Esophagus muscularis mucosa (tissue), 4 donors: ENCODE data around the gene EPPIN.
"Not testable (repeated sequence)": the region's sequence is repeated elsewhere in the genome, so short reads cannot be mapped to it uniquely, and the experiment has no call there.

ENCODE experiments used
- EP300 ChIP-seq: sonication (generic); formaldehyde crosslinking; IDR thresholded peaks from one replicate; pipeline ENCODE4 v1.6.1; 2017; ENCODE audit warnings: antibody characterized with exemption
- POLR2A ChIP-seq: fragments of 450-650 bp; IDR thresholded peaks from one replicate; pipeline ENCODE4 v1.6.1; 2017; ENCODE audit warnings: antibody characterized with exemption, moderate library complexity, mild to moderate bottlenecking, low read depth
- POLR2AphosphoS5 ChIP-seq, 2 donors: sonication (generic); formaldehyde crosslinking; IDR thresholded peaks; one replicate each; pipeline ENCODE4 v1.6.1; 2017; ENCODE audit warnings: antibody characterized with exemption in 2 of 2
- TF ChIP-seq, protein P1 (sequence below), 3 experiments: fragments of 200-600 bp in 2 of 3; fragments of 450-650 bp in 1 of 3; sonication (generic) in 2 of 3; IDR thresholded peaks; one replicate each; pipeline ENCODE4 v1.5.1; 2017 to 2019; ENCODE audit warnings: antibody characterized with exemption in 3 of 3, mild to moderate bottlenecking in 2 of 3, moderate library complexity in 1 of 3

DNA sequence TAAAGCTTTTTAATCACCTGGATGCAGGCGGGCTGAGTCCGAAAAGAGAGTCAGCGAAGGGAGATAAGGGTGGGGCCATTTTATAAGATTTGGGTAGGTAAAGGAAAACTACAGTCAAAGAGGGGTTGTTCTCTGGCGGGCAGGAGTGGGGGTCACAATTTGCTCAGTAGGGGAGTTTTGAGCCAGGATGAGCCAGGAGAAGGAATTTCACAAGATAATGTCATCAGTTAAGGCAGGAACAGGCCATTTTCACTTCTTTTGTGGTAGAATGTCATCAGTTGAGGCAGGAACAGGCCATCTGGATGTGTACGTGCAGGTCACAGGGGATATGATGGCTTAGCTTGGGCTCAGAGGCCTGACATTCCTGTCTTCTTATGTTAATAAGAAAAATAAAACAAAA is 37.1 kb upstream of the EPPIN start:
- not testable (repeated sequence) for TF ChIP-seq POLR2AphosphoS5 (IDR thresholded peaks at IDR 0.05); POLR2A; EP300
- TF ChIP-seq, protein P1, sequence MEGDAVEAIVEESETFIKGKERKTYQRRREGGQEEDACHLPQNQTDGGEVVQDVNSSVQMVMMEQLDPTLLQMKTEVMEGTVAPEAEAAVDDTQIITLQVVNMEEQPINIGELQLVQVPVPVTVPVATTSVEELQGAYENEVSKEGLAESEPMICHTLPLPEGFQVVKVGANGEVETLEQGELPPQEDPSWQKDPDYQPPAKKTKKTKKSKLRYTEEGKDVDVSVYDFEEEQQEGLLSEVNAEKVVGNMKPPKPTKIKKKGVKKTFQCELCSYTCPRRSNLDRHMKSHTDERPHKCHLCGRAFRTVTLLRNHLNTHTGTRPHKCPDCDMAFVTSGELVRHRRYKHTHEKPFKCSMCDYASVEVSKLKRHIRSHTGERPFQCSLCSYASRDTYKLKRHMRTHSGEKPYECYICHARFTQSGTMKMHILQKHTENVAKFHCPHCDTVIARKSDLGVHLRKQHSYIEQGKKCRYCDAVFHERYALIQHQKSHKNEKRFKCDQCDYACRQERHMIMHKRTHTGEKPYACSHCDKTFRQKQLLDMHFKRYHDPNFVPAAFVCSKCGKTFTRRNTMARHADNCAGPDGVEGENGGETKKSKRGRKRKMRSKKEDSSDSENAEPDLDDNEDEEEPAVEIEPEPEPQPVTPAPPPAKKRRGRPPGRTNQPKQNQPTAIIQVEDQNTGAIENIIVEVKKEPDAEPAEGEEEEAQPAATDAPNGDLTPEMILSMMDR (IDR thresholded peaks at IDR 0.05) = not testable (repeated sequence)
